NT2/D1 (cell line): ENCODE data around the gene OAS2.

Source experiments
- SUZ12 ChIP-seq: IDR thresholded peaks from 2 replicates; pipeline ENCODE4 v1.6.1; 2011; ENCODE audit not compliant: insufficient read length, insufficient read depth; ENCODE audit errors: extremely low read depth
- YY1 ChIP-seq: IDR thresholded peaks from 2 replicates; pipeline ENCODE4 v1.6.1; 2011; ENCODE audit not compliant: insufficient read length, insufficient read depth
- ZNF274 ChIP-seq: IDR thresholded peaks from 2 replicates; pipeline ENCODE4 v1.6.1; 2011; ENCODE audit warnings: mild to moderate bottlenecking, low read depth, low read length

GRCh38 chr12:113043240-113043639, 64.9 kb downstream of the OAS2 start:
- no peak for TF ChIP-seq SUZ12
- TF ChIP-seq ZNF274 = no peak
- TF ChIP-seq YY1 = no peak
